ENCODE data around the gene FST. TPM values are rescaled to one million over a fixed set of nuclear protein-coding genes. Genes with fewer than 3 reads are reported as not detected.

Gene FST
- total and polyA plus RNA-seq, 2 of the 13 experiments (the other 11 are each of a cell fraction or from before 2014, with no cell fraction given): 38.6 to 136 TPM

- TF ChIP-seq, protein P1, sequence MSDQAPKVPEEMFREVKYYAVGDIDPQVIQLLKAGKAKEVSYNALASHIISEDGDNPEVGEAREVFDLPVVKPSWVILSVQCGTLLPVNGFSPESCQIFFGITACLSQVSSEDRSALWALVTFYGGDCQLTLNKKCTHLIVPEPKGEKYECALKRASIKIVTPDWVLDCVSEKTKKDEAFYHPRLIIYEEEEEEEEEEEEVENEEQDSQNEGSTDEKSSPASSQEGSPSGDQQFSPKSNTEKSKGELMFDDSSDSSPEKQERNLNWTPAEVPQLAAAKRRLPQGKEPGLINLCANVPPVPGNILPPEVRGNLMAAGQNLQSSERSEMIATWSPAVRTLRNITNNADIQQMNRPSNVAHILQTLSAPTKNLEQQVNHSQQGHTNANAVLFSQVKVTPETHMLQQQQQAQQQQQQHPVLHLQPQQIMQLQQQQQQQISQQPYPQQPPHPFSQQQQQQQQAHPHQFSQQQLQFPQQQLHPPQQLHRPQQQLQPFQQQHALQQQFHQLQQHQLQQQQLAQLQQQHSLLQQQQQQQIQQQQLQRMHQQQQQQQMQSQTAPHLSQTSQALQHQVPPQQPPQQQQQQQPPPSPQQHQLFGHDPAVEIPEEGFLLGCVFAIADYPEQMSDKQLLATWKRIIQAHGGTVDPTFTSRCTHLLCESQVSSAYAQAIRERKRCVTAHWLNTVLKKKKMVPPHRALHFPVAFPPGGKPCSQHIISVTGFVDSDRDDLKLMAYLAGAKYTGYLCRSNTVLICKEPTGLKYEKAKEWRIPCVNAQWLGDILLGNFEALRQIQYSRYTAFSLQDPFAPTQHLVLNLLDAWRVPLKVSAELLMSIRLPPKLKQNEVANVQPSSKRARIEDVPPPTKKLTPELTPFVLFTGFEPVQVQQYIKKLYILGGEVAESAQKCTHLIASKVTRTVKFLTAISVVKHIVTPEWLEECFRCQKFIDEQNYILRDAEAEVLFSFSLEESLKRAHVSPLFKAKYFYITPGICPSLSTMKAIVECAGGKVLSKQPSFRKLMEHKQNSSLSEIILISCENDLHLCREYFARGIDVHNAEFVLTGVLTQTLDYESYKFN (CRISPR knock-in tag; conservative IDR thresholded peaks at IDR 0.05): peak; percentile 92
- TF ChIP-seq RXRB (CRISPR knock-in tag; IDR thresholded peaks at IDR 0.05; ENCODE audit: borderline replicate concordance): peak; percentile 78
- TF ChIP-seq XBP1 (CRISPR knock-in tag; IDR thresholded peaks at IDR 0.05): no peak
- TF ChIP-seq ZFP91 (CRISPR knock-in tag; IDR thresholded peaks at IDR 0.05; ENCODE audit: borderline replicate concordance): peak; percentile 68
- TF ChIP-seq, protein P2, sequence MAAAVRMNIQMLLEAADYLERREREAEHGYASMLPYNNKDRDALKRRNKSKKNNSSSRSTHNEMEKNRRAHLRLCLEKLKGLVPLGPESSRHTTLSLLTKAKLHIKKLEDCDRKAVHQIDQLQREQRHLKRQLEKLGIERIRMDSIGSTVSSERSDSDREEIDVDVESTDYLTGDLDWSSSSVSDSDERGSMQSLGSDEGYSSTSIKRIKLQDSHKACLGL (CRISPR knock-in tag; IDR thresholded peaks at IDR 0.05): no peak
- no peak for TF ChIP-seq KDM3A (CRISPR knock-in tag; IDR thresholded peaks at IDR 0.05; ENCODE audit: low read depth)
- TF ChIP-seq MBNL3 (CRISPR knock-in tag; conservative IDR thresholded peaks at IDR 0.05): no peak
- no peak for TF ChIP-seq ZNF768 (CRISPR knock-in tag; IDR thresholded peaks at IDR 0.05)
- no peak for TF ChIP-seq SP140L (CRISPR knock-in tag; IDR thresholded peaks at IDR 0.05; ENCODE audit: borderline replicate concordance)
- TF ChIP-seq PATZ1 (CRISPR knock-in tag; IDR thresholded peaks at IDR 0.05): peak; percentile 89
- TF ChIP-seq TEAD3 (CRISPR knock-in tag; optimal IDR thresholded peaks at IDR 0.05; ENCODE audit: borderline replicate concordance): peak; percentile 70
- TF ChIP-seq, protein P3, sequence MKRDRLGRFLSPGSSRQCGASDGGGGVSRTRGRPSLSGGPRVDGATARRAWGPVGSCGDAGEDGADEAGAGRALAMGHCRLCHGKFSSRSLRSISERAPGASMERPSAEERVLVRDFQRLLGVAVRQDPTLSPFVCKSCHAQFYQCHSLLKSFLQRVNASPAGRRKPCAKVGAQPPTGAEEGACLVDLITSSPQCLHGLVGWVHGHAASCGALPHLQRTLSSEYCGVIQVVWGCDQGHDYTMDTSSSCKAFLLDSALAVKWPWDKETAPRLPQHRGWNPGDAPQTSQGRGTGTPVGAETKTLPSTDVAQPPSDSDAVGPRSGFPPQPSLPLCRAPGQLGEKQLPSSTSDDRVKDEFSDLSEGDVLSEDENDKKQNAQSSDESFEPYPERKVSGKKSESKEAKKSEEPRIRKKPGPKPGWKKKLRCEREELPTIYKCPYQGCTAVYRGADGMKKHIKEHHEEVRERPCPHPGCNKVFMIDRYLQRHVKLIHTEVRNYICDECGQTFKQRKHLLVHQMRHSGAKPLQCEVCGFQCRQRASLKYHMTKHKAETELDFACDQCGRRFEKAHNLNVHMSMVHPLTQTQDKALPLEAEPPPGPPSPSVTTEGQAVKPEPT (CRISPR knock-in tag; IDR thresholded peaks at IDR 0.05; ENCODE audit: low read depth): no peak
- TF ChIP-seq ZNF18 (CRISPR knock-in tag; IDR thresholded peaks at IDR 0.05; ENCODE audit: insufficient replicate concordance): no peak
- TF ChIP-seq RXRA (CRISPR knock-in tag; IDR thresholded peaks at IDR 0.05): peak; percentile 82; the same call in 1 of the 2 replicates
- TF ChIP-seq IRF2 (CRISPR knock-in tag; IDR thresholded peaks at IDR 0.05): peak; percentile 55; the same call in 1 of the 2 replicates
- TF ChIP-seq ZNF605 (CRISPR knock-in tag; IDR thresholded peaks at IDR 0.05): no peak
- TF ChIP-seq TBP (CRISPR knock-in tag; IDR thresholded peaks at IDR 0.05): no peak
Observed at GRCh38 chr5:53482717-53483638, 2.5 kb downstream of the FST start (continued).

Data from HepG2 (cell line).